ENCODE measurements around the gene LPCAT2.

The LPCAT2 gene

GRCh38 chr16:55503726-55504550 lies 4.9 kb upstream of the LPCAT2 start:
- no peak for DNase-seq

- no peak for DNase-seq
Observed at GRCh38 chr16:55505333-55506015, 3.4 kb upstream of the LPCAT2 start.

- DNase-seq: peak; percentile 25
Observed at GRCh38 chr16:55506083-55506482, 2.8 kb upstream of the LPCAT2 start.

- no peak for DNase-seq
Observed at GRCh38 chr16:55506708-55507107, 2.2 kb upstream of the LPCAT2 start.

- no peak for DNase-seq
Observed at GRCh38 chr16:55508271-55508921, 476 bp upstream of the LPCAT2 start.

- no peak for DNase-seq
Observed at GRCh38 chr16:55510185-55510805, 1.4 kb downstream of the LPCAT2 start.

GRCh38 chr16:55512941-55513340 lies 4.1 kb downstream of the LPCAT2 start:
- no peak for DNase-seq

- no peak for DNase-seq
Observed at GRCh38 chr16:55513616-55514015, 4.7 kb downstream of the LPCAT2 start.

GRCh38 chr16:55515111-55515510 lies 6.2 kb downstream of the LPCAT2 start:
- DNase-seq: no peak

GRCh38 chr16:55521792-55522191 lies 12.9 kb downstream of the LPCAT2 start:
- DNase-seq: no peak

- no peak for DNase-seq
Observed at GRCh38 chr16:55526441-55526840, 17.6 kb downstream of the LPCAT2 start.

GRCh38 chr16:55527885-55528284 lies 19.0 kb downstream of the LPCAT2 start:
- DNase-seq: no peak

GRCh38 chr16:55529018-55529417 lies 20.1 kb downstream of the LPCAT2 start:
- DNase-seq: no peak

- DNase-seq: no peak
Observed at GRCh38 chr16:55530316-55530856, 21.5 kb downstream of the LPCAT2 start.

- no peak for DNase-seq
Observed at GRCh38 chr16:55532227-55532626, 23.4 kb downstream of the LPCAT2 start.

GRCh38 chr16:55534756-55535155 lies 25.9 kb downstream of the LPCAT2 start:
- DNase-seq: no peak

- DNase-seq: no peak
Observed at GRCh38 chr16:55539049-55539448, 30.2 kb downstream of the LPCAT2 start.

- no peak for DNase-seq
Observed at GRCh38 chr16:55539488-55539887, 30.6 kb downstream of the LPCAT2 start.

- no peak for DNase-seq
Observed at GRCh38 chr16:55540221-55540620, 31.3 kb downstream of the LPCAT2 start.

GRCh38 chr16:55542459-55543082 lies 33.7 kb downstream of the LPCAT2 start:
- no peak for DNase-seq

GRCh38 chr16:55543472-55543871 lies 34.6 kb downstream of the LPCAT2 start:
- peak; percentile 46 for DNase-seq

GRCh38 chr16:55552621-55553020 lies 43.7 kb downstream of the LPCAT2 start:
- no peak for DNase-seq

- DNase-seq: no peak
Observed at GRCh38 chr16:55555436-55555835, 46.6 kb downstream of the LPCAT2 start.
